ENCODE measurements around the gene PFDN2. TPM values are rescaled to one million over a fixed set of nuclear protein-coding genes. Genes with fewer than 3 reads are reported as not detected.
"Not testable (repeated sequence)": the region's sequence is repeated elsewhere in the genome, so short reads cannot be mapped to it uniquely, and the experiment has no call there.

PFDN2 gene
- total RNA-seq, 1 donor = 39.9 TPM

DNA sequence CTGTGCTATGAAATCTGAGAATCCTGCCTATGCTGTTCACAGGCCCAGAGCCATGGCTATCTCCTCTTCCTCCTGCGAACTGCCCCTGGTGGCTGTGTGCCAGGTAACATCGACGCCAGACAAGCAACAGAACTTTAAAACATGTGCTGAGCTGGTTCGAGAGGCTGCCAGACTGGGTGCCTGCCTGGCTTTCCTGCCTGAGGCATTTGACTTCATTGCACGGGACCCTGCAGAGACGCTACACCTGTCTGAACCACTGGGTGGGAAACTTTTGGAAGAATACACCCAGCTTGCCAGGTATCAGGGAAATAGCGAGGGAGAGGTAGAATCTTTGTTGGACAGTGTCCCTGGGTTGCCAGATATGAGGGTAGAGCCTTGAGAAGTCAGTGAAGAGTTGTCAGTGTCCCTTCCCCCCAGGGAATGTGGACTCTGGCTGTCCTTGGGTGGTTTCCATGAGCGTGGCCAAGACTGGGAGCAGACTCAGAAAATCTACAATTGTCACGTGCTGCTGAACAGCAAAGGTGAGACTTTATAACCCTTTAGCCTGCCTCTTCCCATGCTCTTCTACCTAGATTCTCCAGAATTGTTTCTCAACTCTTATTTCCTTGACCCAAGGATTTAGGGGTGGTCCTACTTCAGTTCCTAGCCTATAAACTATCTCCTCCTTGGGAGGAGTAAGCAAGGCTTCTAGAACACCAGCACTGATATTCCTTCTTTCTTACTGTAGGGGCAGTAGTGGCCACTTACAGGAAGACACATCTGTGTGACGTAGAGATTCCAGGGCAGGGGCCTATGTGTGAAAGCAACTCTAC, 1.5 kb upstream of the PFDN2 start:
- TF ChIP-seq, protein P1, sequence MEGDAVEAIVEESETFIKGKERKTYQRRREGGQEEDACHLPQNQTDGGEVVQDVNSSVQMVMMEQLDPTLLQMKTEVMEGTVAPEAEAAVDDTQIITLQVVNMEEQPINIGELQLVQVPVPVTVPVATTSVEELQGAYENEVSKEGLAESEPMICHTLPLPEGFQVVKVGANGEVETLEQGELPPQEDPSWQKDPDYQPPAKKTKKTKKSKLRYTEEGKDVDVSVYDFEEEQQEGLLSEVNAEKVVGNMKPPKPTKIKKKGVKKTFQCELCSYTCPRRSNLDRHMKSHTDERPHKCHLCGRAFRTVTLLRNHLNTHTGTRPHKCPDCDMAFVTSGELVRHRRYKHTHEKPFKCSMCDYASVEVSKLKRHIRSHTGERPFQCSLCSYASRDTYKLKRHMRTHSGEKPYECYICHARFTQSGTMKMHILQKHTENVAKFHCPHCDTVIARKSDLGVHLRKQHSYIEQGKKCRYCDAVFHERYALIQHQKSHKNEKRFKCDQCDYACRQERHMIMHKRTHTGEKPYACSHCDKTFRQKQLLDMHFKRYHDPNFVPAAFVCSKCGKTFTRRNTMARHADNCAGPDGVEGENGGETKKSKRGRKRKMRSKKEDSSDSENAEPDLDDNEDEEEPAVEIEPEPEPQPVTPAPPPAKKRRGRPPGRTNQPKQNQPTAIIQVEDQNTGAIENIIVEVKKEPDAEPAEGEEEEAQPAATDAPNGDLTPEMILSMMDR (IDR thresholded peaks at IDR 0.05; ENCODE audit: insufficient read depth, low read length) = peak; percentile 58
- DNase-seq (ENCODE audit: low read depth) = peak; percentile 75
- H3K4me3 ChIP-seq (ENCODE audit: low read depth, low read length) = peak overlapping the region; percentile 89

DNA sequence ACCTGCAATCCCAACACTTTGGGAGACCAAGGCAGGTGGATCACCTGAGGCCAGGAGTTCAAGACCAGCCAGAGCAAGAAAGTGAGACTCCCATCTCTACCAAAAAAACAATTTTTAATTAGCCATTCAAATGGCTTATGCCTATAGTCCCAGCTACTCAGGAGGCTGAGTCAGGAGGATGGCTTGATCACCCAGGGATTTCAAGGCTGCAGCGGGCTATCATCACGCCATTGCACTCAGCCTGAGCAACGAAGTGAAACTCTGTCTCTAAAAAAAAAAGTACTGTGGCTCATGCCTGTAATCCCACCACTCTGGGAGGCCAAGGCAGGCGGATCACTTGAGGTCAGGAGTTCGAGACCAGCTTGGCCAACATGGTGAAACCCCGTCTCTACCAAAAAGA, 1.9 kb downstream of the PFDN2 start:
- H3K4me3 ChIP-seq (ENCODE audit: low read depth, low read length); DNase-seq (ENCODE audit: low read depth): not testable (repeated sequence)

- peak; percentile 76 for DNase-seq (ENCODE audit: low read depth)
- TF ChIP-seq, protein P1 (IDR thresholded peaks at IDR 0.05; ENCODE audit: insufficient read depth, low read length) = no peak
- no peak overlapping the region for H3K4me3 ChIP-seq (ENCODE audit: low read depth, low read length)
These were observed 2.6 kb downstream of the PFDN2 start for GRCh38 chr1:161115132-161115711.

DNA sequence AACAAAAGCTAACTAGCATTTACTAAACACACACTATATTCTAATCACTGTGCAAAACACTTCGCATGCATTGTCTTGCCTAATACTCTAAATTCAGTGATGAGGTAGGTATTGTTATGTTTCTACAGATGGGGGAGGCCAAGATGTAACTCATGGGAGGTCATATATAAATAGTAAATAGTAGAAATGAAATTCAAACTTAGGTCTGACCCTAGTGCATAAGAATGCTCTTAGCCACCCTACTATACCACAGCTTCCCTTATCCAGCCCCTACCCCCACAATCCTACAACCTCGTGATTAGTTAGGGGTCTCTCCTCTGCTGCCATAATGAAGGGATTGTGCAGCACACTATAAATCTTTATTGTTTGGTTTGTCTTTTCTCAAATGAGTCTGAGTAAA, 3.3 kb downstream of the PFDN2 start:
- TF ChIP-seq, protein P1 (IDR thresholded peaks at IDR 0.05; ENCODE audit: insufficient read depth, low read length) = no peak
- H3K4me3 ChIP-seq (ENCODE audit: low read depth, low read length) = no peak overlapping the region
- no peak for DNase-seq (ENCODE audit: low read depth)

DNA sequence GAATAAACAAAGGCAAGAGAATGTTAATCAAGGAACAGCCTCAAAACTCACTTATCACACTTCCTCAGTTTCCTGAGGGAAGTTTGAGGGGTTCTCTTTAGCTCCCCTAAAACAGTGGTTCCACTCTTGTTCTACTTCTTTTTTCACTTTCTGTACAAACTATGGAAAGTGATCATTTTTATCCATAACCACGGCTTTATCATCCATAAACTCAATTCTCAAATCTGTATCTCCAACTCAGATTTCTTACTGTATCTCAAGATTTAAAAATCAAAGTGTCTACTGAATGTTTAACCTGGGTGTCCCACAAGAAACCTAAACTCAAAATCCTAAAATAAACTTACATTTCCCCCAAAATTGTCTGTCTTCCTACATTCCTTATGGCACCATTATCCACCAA, 3.9 kb downstream of the PFDN2 start:
- no peak for DNase-seq (ENCODE audit: low read depth)
- TF ChIP-seq, protein P1 (IDR thresholded peaks at IDR 0.05; ENCODE audit: insufficient read depth, low read length) = no peak
- H3K4me3 ChIP-seq (ENCODE audit: low read depth, low read length) = no peak overlapping the region

- no peak for DNase-seq (ENCODE audit: low read depth)
- TF ChIP-seq, protein P1 (IDR thresholded peaks at IDR 0.05; ENCODE audit: insufficient read depth, low read length) = no peak
- H3K4me3 ChIP-seq (ENCODE audit: low read depth, low read length) = no peak overlapping the region
These were observed 6.3 kb downstream of the PFDN2 start for GRCh38 chr1:161111527-161111926.

- DNase-seq (ENCODE audit: low read depth) = no peak
- H3K4me3 ChIP-seq (ENCODE audit: low read depth, low read length) = no peak overlapping the region
- TF ChIP-seq, protein P1 (IDR thresholded peaks at IDR 0.05; ENCODE audit: insufficient read depth, low read length) = no peak
These were observed 6.7 kb downstream of the PFDN2 start for GRCh38 chr1:161111117-161111516.
